ENCODE data around the gene LAG3.

LAG3 gene

GRCh38 chr12:6826734-6827436 is 54.6 kb downstream of the LAG3 start:
- no peak for DNase-seq
- Histone ChIP-seq H3K4me3 (ENCODE audit: low read depth, low read length) (no peak overlapping the region), H3K36me3 (replicated peaks) (peaks cover 17% of the 10 kb centered on the region), H3K27ac (peak overlapping the region; percentile 2), H3K27me3 (replicated peaks) (no peaks in the 10 kb centered on the region)
- TF ChIP-seq CTCF (IDR thresholded peaks at IDR 0.05; ENCODE audit: low read depth, low read length, missing control alignments) = no peak
- in situ Hi-C loops (cut with HindIII; ENCODE audit: low pct_ligation_motif_present, low sequenced_read_pairs) = no loop called here

GRCh38 chr12:6827437-6827911 is 55.2 kb downstream of the LAG3 start:
- peak overlapping the region; percentile 39 for H3K4me3 ChIP-seq (ENCODE audit: low read depth, low read length)
- H3K27me3 ChIP-seq (replicated peaks) = no peaks in the 10 kb centered on the region
- in situ Hi-C loops (cut with HindIII; ENCODE audit: low pct_ligation_motif_present, low sequenced_read_pairs) = no loop called here
- TF ChIP-seq CTCF (IDR thresholded peaks at IDR 0.05; ENCODE audit: low read depth, low read length, missing control alignments) = no peak
- peak overlapping the region; percentile 2 for H3K27ac ChIP-seq
- H3K36me3 ChIP-seq (replicated peaks) = peaks cover 21% of the 10 kb centered on the region
- peak; percentile 81 for DNase-seq
